ENCODE results near the gene TGIF2.

DNA sequence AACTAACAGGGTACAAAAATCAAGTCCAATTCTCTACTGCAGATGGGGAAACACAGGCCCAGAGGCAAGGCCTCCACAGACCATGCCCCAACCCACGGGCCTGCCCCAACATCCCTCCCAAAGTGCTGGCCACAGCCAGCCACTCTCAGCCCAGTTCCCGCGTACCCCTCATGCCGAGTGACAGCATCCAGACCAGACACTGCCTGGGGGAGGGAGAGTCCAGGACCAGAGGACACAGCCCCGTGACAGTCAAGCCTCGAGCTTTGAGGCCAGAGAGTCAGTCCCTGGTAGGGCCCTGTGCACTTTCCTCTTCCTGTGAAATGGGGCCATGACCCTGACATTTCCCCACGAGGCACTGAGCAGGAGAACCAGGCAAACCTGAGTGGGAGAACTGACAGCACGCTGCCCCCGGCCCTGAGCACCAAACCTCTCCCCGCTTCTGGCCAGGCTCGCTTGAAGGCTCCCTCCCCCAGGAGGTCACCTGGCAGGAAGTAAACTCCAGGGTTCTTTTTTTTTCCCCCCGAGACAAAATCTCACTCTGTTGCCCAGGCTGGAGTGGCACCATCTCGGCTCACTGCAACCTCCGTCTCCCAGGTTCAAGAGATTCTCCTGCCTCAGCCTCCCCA, 27.2 kb upstream of the TGIF2 start:
- TF ChIP-seq, protein P1, sequence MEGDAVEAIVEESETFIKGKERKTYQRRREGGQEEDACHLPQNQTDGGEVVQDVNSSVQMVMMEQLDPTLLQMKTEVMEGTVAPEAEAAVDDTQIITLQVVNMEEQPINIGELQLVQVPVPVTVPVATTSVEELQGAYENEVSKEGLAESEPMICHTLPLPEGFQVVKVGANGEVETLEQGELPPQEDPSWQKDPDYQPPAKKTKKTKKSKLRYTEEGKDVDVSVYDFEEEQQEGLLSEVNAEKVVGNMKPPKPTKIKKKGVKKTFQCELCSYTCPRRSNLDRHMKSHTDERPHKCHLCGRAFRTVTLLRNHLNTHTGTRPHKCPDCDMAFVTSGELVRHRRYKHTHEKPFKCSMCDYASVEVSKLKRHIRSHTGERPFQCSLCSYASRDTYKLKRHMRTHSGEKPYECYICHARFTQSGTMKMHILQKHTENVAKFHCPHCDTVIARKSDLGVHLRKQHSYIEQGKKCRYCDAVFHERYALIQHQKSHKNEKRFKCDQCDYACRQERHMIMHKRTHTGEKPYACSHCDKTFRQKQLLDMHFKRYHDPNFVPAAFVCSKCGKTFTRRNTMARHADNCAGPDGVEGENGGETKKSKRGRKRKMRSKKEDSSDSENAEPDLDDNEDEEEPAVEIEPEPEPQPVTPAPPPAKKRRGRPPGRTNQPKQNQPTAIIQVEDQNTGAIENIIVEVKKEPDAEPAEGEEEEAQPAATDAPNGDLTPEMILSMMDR (optimal IDR thresholded peaks at IDR 0.05 in 1 of 3, IDR thresholded peaks at IDR 0.05 in 1 of 3, conservative IDR thresholded peaks at IDR 0.05 in 1 of 3; ENCODE audit: extremely low read depth in 1 of 3, insufficient read depth in 2 of 3, low read length in 3 of 3), result no peak
- TF ChIP-seq EZH2 (IDR thresholded peaks at IDR 0.05; ENCODE audit: low read length), result no peak

Data from keratinocyte (primary cell).